HCT116 (cell line): ENCODE data around the gene CADPS.

Experiments used
- CEBPB ChIP-seq: IDR thresholded peaks from 2 replicates; pipeline ENCODE4 v1.6.1; 2012; ENCODE audit warnings: low read depth
- CTCF ChIP-seq, 3 experiments: fragments of 200-600 bp in 1 of 3; sonication (generic) in 1 of 3; IDR thresholded peaks in 2 of 3; conservative IDR thresholded peaks in 1 of 3; 2 replicates each; pipeline ENCODE4 v1.5.1; 2012 to 2017; ENCODE audit warnings: low read depth in 2 of 3, low read length in 2 of 3, antibody characterized with exemption in 1 of 3, borderline replicate concordance in 1 of 3, control low read depth in 1 of 3, mild to moderate bottlenecking in 1 of 3, mixed read lengths in 1 of 3, mixed run types in 1 of 3, moderate library complexity in 1 of 3; ENCODE audit not compliant: insufficient read depth in 1 of 3
- EZH2 ChIP-seq: fragments of 200-600 bp; sonication (generic); IDR thresholded peaks from 2 replicates; pipeline ENCODE4 v1.6.1; 2017; ENCODE audit warnings: antibody characterized with exemption, mixed run types
- JUND ChIP-seq: IDR thresholded peaks from 2 replicates; pipeline ENCODE4 v1.6.1; 2012
- POLR2A ChIP-seq: IDR thresholded peaks from 2 replicates; pipeline ENCODE4 v1.7.0; 2011; ENCODE audit warnings: borderline replicate concordance; ENCODE audit not compliant: insufficient read depth, insufficient read length; ENCODE audit errors: extremely low read depth
- RAD21 ChIP-seq: IDR thresholded peaks from 2 replicates; pipeline ENCODE4 v1.6.1; 2012; ENCODE audit warnings: low read depth, mild to moderate bottlenecking
- REST ChIP-seq: IDR thresholded peaks from 2 replicates; pipeline ENCODE4 v1.6.1; 2012; ENCODE audit warnings: low read depth
- SIN3A ChIP-seq: IDR thresholded peaks from 2 replicates; pipeline ENCODE4 v1.6.1; 2012; ENCODE audit warnings: low read depth

- TF ChIP-seq CEBPB (no peak), CTCF (IDR thresholded peaks at IDR 0.05 in 2 of 3, conservative IDR thresholded peaks at IDR 0.05 in 1 of 3; ENCODE audit: borderline replicate concordance in 1 of 3, insufficient read depth in 1 of 3, low read depth in 2 of 3, low read length in 2 of 3) (no peak), POLR2A (no peak), SIN3A (no peak), RAD21 (no peak), JUND (no peak), EZH2 (no peak), REST (no peak)
These were observed 395.9 kb downstream of the CADPS start for GRCh38 chr3:62479326-62479725.
